Mesenchymal stem cell (in vitro differentiated cells and primary cell): ENCODE data around the gene GP9.

Experiments used
- DNase-seq: peaks from one replicate; pipeline ENCODE4 v3.0.0-alpha.2; 2013
- H2AFZ ChIP-seq: one replicate; pipeline ENCODE4 v1.6.1; 2013; ENCODE audit warnings: low read depth, mild to moderate bottlenecking, control low read depth, inconsistent platforms, low read length, moderate library complexity
- H2AK5ac ChIP-seq: 2 replicates; pipeline ENCODE4 v1.6.1; 2013; ENCODE audit warnings: low read length, moderate library complexity, mild to moderate bottlenecking, inconsistent platforms; ENCODE audit not compliant: severe bottlenecking
- H2BK120ac ChIP-seq: one replicate; pipeline ENCODE4 v1.6.1; 2013; ENCODE audit warnings: low read depth, mild to moderate bottlenecking, inconsistent platforms, low read length, moderate library complexity
- H2BK12ac ChIP-seq, 2 experiments: one replicate each; pipeline ENCODE4 v1.6.1; 2013; ENCODE audit warnings: inconsistent platforms in 2 of 2, low read length in 2 of 2, mild to moderate bottlenecking in 2 of 2, moderate library complexity in 2 of 2, control low read depth in 1 of 2
- H2BK15ac ChIP-seq: one replicate; pipeline ENCODE4 v1.6.1; 2013; ENCODE audit warnings: mild to moderate bottlenecking, low read depth, inconsistent platforms; ENCODE audit not compliant: poor library complexity, severe bottlenecking
- H2BK5ac ChIP-seq: 2 replicates; pipeline ENCODE4 v1.6.1; 2013; ENCODE audit warnings: low read depth, mild to moderate bottlenecking, low read length, control low read depth, inconsistent platforms; ENCODE audit not compliant: poor library complexity, severe bottlenecking
- H3K14ac ChIP-seq, 2 experiments: one replicate each; pipeline ENCODE4 v1.6.1; 2013; ENCODE audit warnings: inconsistent platforms in 2 of 2, low read length in 2 of 2, control low read depth in 1 of 2, mild to moderate bottlenecking in 1 of 2, moderate library complexity in 1 of 2
- H3K18ac ChIP-seq, 2 experiments: one replicate each; pipeline ENCODE4 v1.6.1; 2013; ENCODE audit warnings: inconsistent platforms in 2 of 2, low read length in 2 of 2, control low read depth in 1 of 2, low read depth in 1 of 2, mild to moderate bottlenecking in 1 of 2
- H3K23ac ChIP-seq, 2 experiments: one replicate each; pipeline ENCODE4 v1.6.1; 2013; ENCODE audit warnings: inconsistent platforms in 2 of 2, low read length in 2 of 2, mild to moderate bottlenecking in 2 of 2, moderate library complexity in 2 of 2, control low read depth in 1 of 2
- H3K27ac ChIP-seq: 2 replicates; pipeline ENCODE4 v1.5.1; 2013; ENCODE audit warnings: mild to moderate bottlenecking, moderate library complexity, low read length, control low read depth, inconsistent platforms; ENCODE audit not compliant: poor library complexity, severe bottlenecking
- H3K27me3 ChIP-seq, 2 experiments: 2 replicates each; pipeline versions ENCODE4 v1.6.1 to v1.7.0; 2013; ENCODE audit warnings: low read length in 2 of 2, mild to moderate bottlenecking in 2 of 2, moderate library complexity in 2 of 2, control low read depth in 1 of 2, inconsistent platforms in 1 of 2; ENCODE audit not compliant: control insufficient read depth in 1 of 2, insufficient read depth in 1 of 2
- H3K36me3 ChIP-seq, 2 experiments: 2 replicates each; pipeline versions ENCODE4 v1.6.1 to v1.7.0; 2013; ENCODE audit warnings: low read length in 2 of 2, control low read depth in 1 of 2, inconsistent platforms in 1 of 2, low read depth in 1 of 2, mild to moderate bottlenecking in 1 of 2; ENCODE audit not compliant: insufficient read depth in 2 of 2, control insufficient read depth in 1 of 2
- H3K4ac ChIP-seq, 2 experiments: one replicate each; pipeline ENCODE4 v1.6.1; 2013; ENCODE audit warnings: inconsistent platforms in 2 of 2, low read length in 2 of 2, mild to moderate bottlenecking in 2 of 2, moderate library complexity in 2 of 2, control low read depth in 1 of 2, low read depth in 1 of 2
- H3K4me1 ChIP-seq: 2 replicates; pipeline ENCODE4 v1.6.1; 2013; ENCODE audit warnings: low read depth, low read length, control low read depth; ENCODE audit not compliant: control insufficient read depth, insufficient read depth
- H3K4me2 ChIP-seq: 2 replicates; pipeline ENCODE4 v1.6.1; 2013; ENCODE audit warnings: low read length, mild to moderate bottlenecking, inconsistent platforms; ENCODE audit not compliant: poor library complexity, severe bottlenecking
- H3K4me3 ChIP-seq, 2 experiments: 2 replicates each; pipeline versions ENCODE4 v1.5.1 to v1.7.0; 2013; ENCODE audit warnings: low read length in 2 of 2, mild to moderate bottlenecking in 2 of 2, control low read depth in 1 of 2, low read depth in 1 of 2; ENCODE audit not compliant: insufficient read depth in 1 of 2
- H3K79me1 ChIP-seq: replicated peaks from 2 replicates; pipeline ENCODE4 v1.6.1; 2013; ENCODE audit warnings: mild to moderate bottlenecking, control low read depth, low read length, inconsistent platforms; ENCODE audit not compliant: poor library complexity, severe bottlenecking
- H3K9ac ChIP-seq: 2 replicates; pipeline ENCODE4 v1.7.0; 2013; ENCODE audit warnings: mild to moderate bottlenecking, low read length, moderate library complexity
- H3K9me3 ChIP-seq: 2 replicates; pipeline ENCODE4 v1.7.0; 2013; ENCODE audit warnings: mild to moderate bottlenecking, low read length; ENCODE audit not compliant: control insufficient read depth
- H4K8ac ChIP-seq: one replicate; pipeline ENCODE4 v1.6.1; 2013; ENCODE audit warnings: inconsistent platforms, mild to moderate bottlenecking, low read length, moderate library complexity
- H4K91ac ChIP-seq: one replicate; pipeline ENCODE4 v1.6.1; 2013; ENCODE audit warnings: mild to moderate bottlenecking, low read length, inconsistent platforms
- WGBS: methylation state at CpG from one replicate; pipeline ENCODE4 v1.1.7; 2013; ENCODE audit warnings: mixed read lengths; 5-methylcytosine and 5-hydroxymethylcytosine counted together

Gene GP9

DNA sequence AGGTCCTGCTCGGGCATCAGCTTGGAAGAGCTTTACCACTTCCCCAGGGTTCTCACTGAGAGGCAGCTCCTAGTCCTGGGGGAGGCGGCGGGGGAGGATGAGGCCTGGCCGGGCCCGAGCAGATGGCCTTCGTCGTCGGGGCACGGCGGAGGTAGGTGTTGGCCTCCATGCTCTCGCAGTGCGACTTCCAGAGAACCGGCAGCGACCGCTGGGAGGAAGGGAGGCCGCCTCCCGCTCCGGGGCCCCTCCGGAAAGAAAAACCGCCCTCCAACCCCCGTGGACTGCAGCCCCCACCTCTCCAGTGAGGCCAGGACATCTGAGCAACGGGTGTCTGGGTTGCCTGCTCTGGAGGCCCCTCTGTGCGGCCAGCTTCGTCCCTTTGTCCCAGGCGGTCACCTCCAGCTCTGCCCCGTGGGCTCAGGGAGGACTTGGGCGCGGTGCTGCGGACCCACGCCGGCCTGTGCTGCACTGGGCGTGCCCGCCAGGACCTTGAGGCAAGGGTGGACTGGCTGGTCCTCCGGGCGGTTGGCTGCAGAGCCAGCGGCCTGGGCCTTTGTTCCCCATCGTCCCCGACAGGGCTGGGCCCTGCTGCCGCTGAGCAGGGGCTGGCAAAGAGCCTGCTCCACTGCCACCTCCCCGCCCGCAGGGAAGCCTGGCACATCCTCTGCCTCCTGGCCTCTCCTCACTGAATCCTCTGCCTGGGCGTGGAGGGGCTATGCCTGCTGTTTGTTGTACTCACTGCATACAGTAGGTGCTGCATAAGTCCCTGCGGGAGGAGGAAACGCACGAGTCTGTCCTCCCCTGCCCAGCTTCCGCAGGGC, 13.6 kb upstream of the GP9 start:
- H3K18ac ChIP-seq = no peak overlapping the region
- no peak overlapping the region for H2AFZ ChIP-seq
- no peak overlapping the region for H2BK120ac ChIP-seq
- no peak overlapping the region for H3K27ac ChIP-seq
- no peak overlapping the region for H2AK5ac ChIP-seq
- H3K27me3 ChIP-seq = peaks cover 6 to 25% of the 10 kb centered on the region in 2 experiments
- no peaks in the 10 kb centered on the region for H3K79me1 ChIP-seq
- no peak overlapping the region for H3K4me3 ChIP-seq
- no peak overlapping the region for H3K4ac ChIP-seq
- H2BK5ac ChIP-seq = no peak overlapping the region
- H3K36me3 ChIP-seq = peaks cover 0 to 6% of the 10 kb centered on the region in 2 experiments
- H3K9ac ChIP-seq = no peak overlapping the region
- H3K4me2 ChIP-seq = no peak overlapping the region
- H3K9me3 ChIP-seq = peaks cover 15% of the 10 kb centered on the region
- 88% methylated on average over 46 of the region's 46 CpGs for WGBS
- H3K4me1 ChIP-seq = peaks cover 2% of the 10 kb centered on the region
- DNase-seq = no peak
- H3K14ac ChIP-seq = no peak overlapping the region
- no peak overlapping the region for H2BK12ac ChIP-seq
- H3K23ac ChIP-seq = no peak overlapping the region
- H2BK15ac ChIP-seq = no peak overlapping the region
- no peak overlapping the region for H4K8ac ChIP-seq
- H4K91ac ChIP-seq = no peak overlapping the region

DNA sequence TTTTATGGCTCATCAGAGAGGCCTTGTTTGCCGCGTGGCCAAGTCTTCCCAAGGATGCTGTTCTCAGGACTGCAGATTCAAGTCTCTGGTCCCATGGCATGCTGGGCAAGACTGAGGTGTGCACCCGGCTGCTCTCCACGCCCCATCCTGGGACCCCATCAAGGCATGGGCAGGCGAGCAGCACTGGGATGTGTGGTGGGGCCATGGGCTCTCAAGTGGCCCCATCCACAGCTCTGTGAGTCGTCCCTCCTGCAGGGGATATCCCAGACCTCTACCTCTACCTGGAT, 13.1 kb upstream of the GP9 start:
- 80% methylated on average over 6 of the region's 6 CpGs for WGBS
- Histone ChIP-seq H3K18ac (no peak overlapping the region), H3K36me3 (peaks cover 0 to 6% of the 10 kb centered on the region in 2 experiments), H3K4me2 (no peak overlapping the region), H3K27ac (no peak overlapping the region), H2BK12ac (no peak overlapping the region), H2AK5ac (no peak overlapping the region), H3K4ac (no peak overlapping the region), H4K8ac (no peak overlapping the region), H3K23ac (no peak overlapping the region), H3K4me3 (no peak overlapping the region), H2AFZ (no peak overlapping the region), H3K9me3 (peaks cover 12% of the 10 kb centered on the region), H3K9ac (no peak overlapping the region), H3K27me3 (peaks cover under 1 to 20% of the 10 kb centered on the region in 2 experiments), H3K14ac (no peak overlapping the region), H2BK120ac (no peak overlapping the region), H2BK15ac (no peak overlapping the region), H4K91ac (no peak overlapping the region), H3K4me1 (peaks cover 3% of the 10 kb centered on the region), H2BK5ac (no peak overlapping the region), H3K79me1 (no peaks in the 10 kb centered on the region)
- no peak for DNase-seq

DNA sequence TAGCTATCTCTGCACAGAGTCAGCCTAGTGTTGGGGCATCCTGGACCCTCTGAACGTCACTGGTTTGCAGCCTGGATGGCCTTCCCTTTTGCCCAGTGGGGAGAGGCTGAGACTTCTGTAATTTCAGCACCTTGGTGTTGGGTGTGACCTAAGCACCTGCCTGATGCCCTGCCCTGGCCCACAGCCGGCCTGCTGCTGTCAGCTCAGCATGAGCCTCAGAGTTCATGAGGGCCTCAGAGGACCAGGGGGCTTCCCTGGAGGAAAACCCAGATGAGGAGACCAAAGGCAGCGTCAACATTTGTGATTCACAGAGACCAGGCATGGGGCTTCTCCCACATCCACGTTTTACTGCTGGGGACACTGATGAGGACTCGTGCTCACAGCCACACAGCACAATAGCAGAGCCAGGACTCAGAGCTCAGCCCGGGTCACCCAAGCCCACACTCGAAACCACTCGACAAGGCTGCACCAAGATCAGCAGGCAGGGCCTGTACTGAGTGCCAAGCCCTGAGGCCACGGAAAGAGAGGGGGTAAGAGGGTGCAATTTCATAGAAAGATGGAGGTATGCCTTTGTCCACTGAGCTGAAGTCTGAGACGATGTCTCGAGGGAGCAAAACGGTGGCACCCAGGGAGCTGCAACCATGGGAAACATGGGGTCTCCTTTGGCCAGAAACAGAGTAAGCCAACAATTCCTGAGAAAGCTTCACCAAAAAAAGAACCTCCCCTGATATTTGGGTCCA, 9.9 kb upstream of the GP9 start:
- Histone ChIP-seq H2BK12ac (no peak overlapping the region), H3K14ac (no peak overlapping the region), H3K18ac (no peak overlapping the region), H2AK5ac (no peak overlapping the region), H2BK5ac (no peak overlapping the region), H2AFZ (no peak overlapping the region), H3K4me1 (peaks cover 6% of the 10 kb centered on the region), H2BK120ac (no peak overlapping the region), H2BK15ac (no peak overlapping the region), H4K8ac (no peak overlapping the region), H3K4me2 (no peak overlapping the region), H3K9me3 (peaks cover 6% of the 10 kb centered on the region), H3K27ac (no peak overlapping the region), H4K91ac (no peak overlapping the region), H3K36me3 (peaks cover 0 to 6% of the 10 kb centered on the region in 2 experiments), H3K4me3 (no peak overlapping the region), H3K79me1 (no peaks in the 10 kb centered on the region), H3K23ac (no peak overlapping the region), H3K4ac (no peak overlapping the region), H3K9ac (no peak overlapping the region), H3K27me3 (peaks cover under 1 to 22% of the 10 kb centered on the region in 2 experiments)
- no peak for DNase-seq
- WGBS = 85% methylated on average over 12 of the region's 12 CpGs

DNA sequence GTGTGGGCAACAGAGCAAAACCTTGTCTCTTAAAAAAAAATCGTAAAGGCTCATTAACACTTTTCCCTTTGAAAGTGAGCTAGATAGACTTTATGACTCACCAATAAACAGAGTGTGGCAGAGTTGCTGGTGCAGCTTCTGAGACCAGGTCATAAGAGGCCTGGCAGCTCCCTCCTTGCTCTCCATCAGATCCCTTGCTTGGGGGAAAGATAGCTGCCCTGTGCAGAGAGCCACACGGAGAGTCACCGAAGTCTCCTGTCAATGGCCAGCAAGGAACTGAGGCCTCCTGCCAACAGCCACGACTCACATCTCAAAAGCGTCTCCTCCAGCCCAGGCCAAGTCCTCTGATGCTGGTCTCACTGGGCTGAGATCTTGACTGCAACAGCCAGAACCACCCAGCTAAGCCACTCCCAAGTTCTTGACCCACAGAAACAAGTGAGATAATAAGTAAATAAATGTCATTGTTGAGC, 8.7 kb upstream of the GP9 start:
- no peak overlapping the region for H3K18ac ChIP-seq
- H2AK5ac ChIP-seq = no peak overlapping the region
- H2BK12ac ChIP-seq = no peak overlapping the region
- H2BK15ac ChIP-seq = no peak overlapping the region
- H2BK5ac ChIP-seq = no peak overlapping the region
- H3K4ac ChIP-seq = no peak overlapping the region
- no peak overlapping the region for H4K91ac ChIP-seq
- H3K36me3 ChIP-seq = no peaks in the 10 kb centered on the region
- H4K8ac ChIP-seq = no peak overlapping the region
- H3K4me2 ChIP-seq = no peak overlapping the region
- peaks cover 6% of the 10 kb centered on the region for H3K9me3 ChIP-seq
- H3K23ac ChIP-seq = no peak overlapping the region
- H2AFZ ChIP-seq = no peak overlapping the region
- H3K79me1 ChIP-seq = no peaks in the 10 kb centered on the region
- no peak overlapping the region for H3K4me3 ChIP-seq
- peaks cover 6% of the 10 kb centered on the region for H3K4me1 ChIP-seq
- H2BK120ac ChIP-seq = no peak overlapping the region
- H3K9ac ChIP-seq = no peak overlapping the region
- H3K27ac ChIP-seq = no peak overlapping the region
- H3K14ac ChIP-seq = no peak overlapping the region
- peaks cover 11 to 22% of the 10 kb centered on the region in 2 experiments for H3K27me3 ChIP-seq
- peak; percentile 18 for DNase-seq
- WGBS = 62% methylated on average over 5 of the region's 5 CpGs
